ENCODE measurements around the gene LAMB4. TPM values are rescaled to one million over a fixed set of nuclear protein-coding genes. Genes with fewer than 3 reads are reported as not detected.

LAMB4 gene
- total RNA-seq, 4 donors from 2014 or later: 0.75 to 2.6 (median 1.7) TPM; not detected in 1

- Histone ChIP-seq H3K27ac (replicated peaks in 1 of 4) (peak overlapping the region in 3 of 4 donors; percentile 15 to 70 (median 26)), H3K27me3 (no peaks in the 10 kb centered on the region), H3K4me1 (peaks cover 6 to 42% (median 35%) of the 10 kb centered on the region in 4 donors), H3K36me3 (no peaks in the 10 kb centered on the region), H3K9me3 (no peaks in the 10 kb centered on the region), H3K4me3 (peak overlapping the region in 1 of 4 donors; percentile 2)
- intact Hi-C loops (cut with DNase I): loop anchor here (5.0 to 10.0 kb wide), 2 partner anchors 145 to 268 kb away; partner anchors contain the start of gene LAMB1
- 47% methylated on average over 6 of the region's 6 CpGs for WGBS
- TF ChIP-seq CTCF (IDR thresholded peaks at IDR 0.05) (no peak), POLR2AphosphoS5 (IDR thresholded peaks at IDR 0.05) (no peak), POLR2A (IDR thresholded peaks at IDR 0.05; ENCODE audit: low read depth) (no peak), EP300 (IDR thresholded peaks at IDR 0.05) (no peak)
- DNase-seq (ENCODE audit: extremely low spot score): peak; percentile 31
Measured at GRCh38 chr7:108149908-108150307, 19.7 kb upstream of the LAMB4 start.

DNA sequence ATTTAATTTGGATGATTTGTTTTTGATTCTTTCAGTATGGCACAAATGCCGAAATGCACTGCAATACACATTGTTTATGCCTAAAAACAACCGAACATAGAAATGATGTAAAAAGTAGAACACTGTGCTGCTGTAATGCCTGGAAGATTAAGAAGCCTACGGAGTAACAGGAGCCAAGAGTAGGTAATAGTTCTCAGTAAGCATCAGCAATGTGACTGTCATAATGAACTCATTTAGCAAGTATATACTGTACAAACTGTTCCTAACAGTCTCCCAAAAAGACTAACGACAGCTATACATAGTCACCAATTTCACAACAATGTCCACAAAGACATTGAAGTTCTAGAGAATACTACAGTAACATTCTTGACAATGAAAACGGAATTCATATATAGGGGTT lies 19.0 kb upstream of the LAMB4 start:
- DNase-seq (ENCODE audit: extremely low spot score): no peak
- no peak for TF ChIP-seq CTCF (IDR thresholded peaks at IDR 0.05)
- no peak for TF ChIP-seq POLR2A (IDR thresholded peaks at IDR 0.05; ENCODE audit: low read depth)
- peak in 1 of 2 donors; percentile 54 for TF ChIP-seq POLR2AphosphoS5 (IDR thresholded peaks at IDR 0.05)
- Histone ChIP-seq H3K27me3 (no peaks in the 10 kb centered on the region), H3K27ac (replicated peaks in 1 of 4) (peak overlapping the region in 3 of 4 donors; percentile 15 to 70 (median 26)), H3K4me3 (peak overlapping the region in 1 of 4 donors; percentile 2), H3K9me3 (no peaks in the 10 kb centered on the region), H3K36me3 (no peaks in the 10 kb centered on the region), H3K4me1 (peaks cover 6 to 44% (median 38%) of the 10 kb centered on the region in 4 donors)
- 62% methylated on average over 5 of the region's 5 CpGs for WGBS
- intact Hi-C loops (cut with DNase I): loop anchor here (5.0 to 10.0 kb wide), 2 partner anchors 144 to 267 kb away; partner anchors contain the start of gene LAMB1

DNA sequence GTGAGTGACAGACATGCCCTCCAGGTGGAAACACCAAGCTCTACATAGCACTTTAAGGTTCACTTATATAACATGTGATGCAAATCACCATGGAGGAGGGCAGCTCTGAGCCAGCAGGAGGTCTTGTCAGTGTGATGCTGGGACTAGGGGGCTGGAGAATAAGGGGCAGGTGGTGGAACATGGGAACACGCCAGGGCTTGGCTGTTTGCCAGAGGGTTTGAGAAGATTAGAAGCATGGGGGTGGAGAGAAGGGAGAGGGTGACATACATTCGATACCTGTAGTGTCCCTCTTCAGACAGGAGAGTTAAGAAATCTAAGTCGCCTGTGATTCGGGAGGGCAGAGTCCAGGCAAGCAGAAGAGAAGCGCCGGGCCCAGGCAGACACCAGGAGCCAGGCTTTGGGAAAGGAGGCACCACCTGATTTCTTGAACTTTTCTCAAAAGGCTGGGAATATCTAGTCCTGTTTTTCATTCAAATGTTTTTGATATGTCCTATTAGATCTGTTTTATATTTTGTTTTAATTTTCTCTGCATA lies 16.9 kb upstream of the LAMB4 start:
- Histone ChIP-seq H3K27ac (replicated peaks in 1 of 4) (peak overlapping the region in 2 of 4 donors; percentile 63 to 65), H3K4me1 (peaks cover 6 to 44% (median 38%) of the 10 kb centered on the region in 4 donors), H3K27me3 (no peaks in the 10 kb centered on the region), H3K36me3 (no peaks in the 10 kb centered on the region), H3K9me3 (no peaks in the 10 kb centered on the region), H3K4me3 (no peak overlapping the region)
- intact Hi-C loops (cut with DNase I): loop anchor here (5.0 to 10.0 kb wide), 2 partner anchors 142 to 265 kb away; partner anchors contain the start of gene LAMB1
- 88% methylated on average over 6 of the region's 6 CpGs for WGBS
- no peak for DNase-seq (ENCODE audit: extremely low spot score)
- no peak for TF ChIP-seq POLR2AphosphoS5 (IDR thresholded peaks at IDR 0.05)
- no peak for TF ChIP-seq CTCF (IDR thresholded peaks at IDR 0.05)
- no peak for TF ChIP-seq POLR2A (IDR thresholded peaks at IDR 0.05; ENCODE audit: low read depth)
- no peak for TF ChIP-seq EP300 (IDR thresholded peaks at IDR 0.05)

DNA sequence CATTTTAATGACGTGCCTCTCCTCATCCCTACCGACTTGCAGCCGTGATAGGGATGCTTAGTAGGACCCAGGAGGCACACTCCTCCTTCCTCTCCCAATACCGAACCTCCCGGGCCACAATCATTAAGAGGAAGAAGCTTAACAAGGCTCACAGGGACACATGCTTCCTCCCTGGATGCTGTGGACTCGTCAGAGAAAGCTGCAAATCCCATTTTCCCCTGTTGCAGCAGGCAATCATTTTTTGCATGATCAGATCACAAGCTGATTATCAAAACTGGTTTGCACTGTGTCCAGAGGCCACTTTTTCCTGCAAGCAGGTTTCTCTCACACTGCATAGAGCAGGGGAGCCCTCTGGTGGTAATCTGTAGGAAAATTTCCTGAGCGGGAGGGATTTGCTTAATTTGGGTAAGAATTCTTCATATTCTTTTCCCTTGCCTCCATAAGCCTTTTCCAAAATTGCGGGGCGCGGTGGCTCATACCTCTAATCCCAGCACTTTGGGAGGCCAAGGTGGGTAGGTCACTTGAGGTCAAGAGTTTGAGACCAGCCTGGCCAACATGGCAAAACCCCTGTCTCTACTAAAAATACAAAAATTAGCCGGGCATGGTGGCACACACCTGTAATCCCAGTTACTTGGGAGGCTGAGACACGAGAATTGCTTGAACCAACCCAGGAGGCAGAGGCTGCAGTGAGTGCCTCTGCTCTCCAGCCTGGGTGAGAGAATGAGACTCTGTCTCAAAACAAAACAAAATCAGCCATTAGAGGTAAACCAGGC lies 16.1 kb upstream of the LAMB4 start:
- intact Hi-C loops (cut with DNase I): loop anchor here (5.0 to 10.0 kb wide), 2 partner anchors 141 to 264 kb away; partner anchors contain the start of gene LAMB1
- no peaks in the 10 kb centered on the region for H3K9me3 ChIP-seq
- H3K36me3 ChIP-seq: no peaks in the 10 kb centered on the region
- TF ChIP-seq CTCF (IDR thresholded peaks at IDR 0.05): peak; percentile 86 to 95 (median 92)
- no peak for TF ChIP-seq POLR2A (IDR thresholded peaks at IDR 0.05; ENCODE audit: low read depth)
- peak; percentile 39 to 52 for TF ChIP-seq POLR2AphosphoS5 (IDR thresholded peaks at IDR 0.05)
- 16% methylated on average over 12 of the region's 12 CpGs for WGBS
- peaks cover 6 to 44% (median 38%) of the 10 kb centered on the region in 4 donors for H3K4me1 ChIP-seq
- H3K27ac ChIP-seq (replicated peaks in 1 of 4): peak overlapping the region in 2 of 4 donors; percentile 63 to 65
- no peak for DNase-seq (ENCODE audit: extremely low spot score)
- H3K27me3 ChIP-seq: no peaks in the 10 kb centered on the region
- H3K4me3 ChIP-seq: peak overlapping the region; percentile 12 to 46 (median 31)

Measured in esophagus muscularis mucosa (tissue), 4 donors.